Measurements from ENCODE around the gene ZFP64.

ZFP64 gene

GRCh38 chr20:52104546-52105441 is 86.8 kb downstream of the ZFP64 start:
- peak; percentile 64 for DNase-seq (ENCODE audit: low spot score)

GRCh38 chr20:52103913-52104545 is 87.5 kb downstream of the ZFP64 start:
- DNase-seq (ENCODE audit: low spot score): no peak

DNA sequence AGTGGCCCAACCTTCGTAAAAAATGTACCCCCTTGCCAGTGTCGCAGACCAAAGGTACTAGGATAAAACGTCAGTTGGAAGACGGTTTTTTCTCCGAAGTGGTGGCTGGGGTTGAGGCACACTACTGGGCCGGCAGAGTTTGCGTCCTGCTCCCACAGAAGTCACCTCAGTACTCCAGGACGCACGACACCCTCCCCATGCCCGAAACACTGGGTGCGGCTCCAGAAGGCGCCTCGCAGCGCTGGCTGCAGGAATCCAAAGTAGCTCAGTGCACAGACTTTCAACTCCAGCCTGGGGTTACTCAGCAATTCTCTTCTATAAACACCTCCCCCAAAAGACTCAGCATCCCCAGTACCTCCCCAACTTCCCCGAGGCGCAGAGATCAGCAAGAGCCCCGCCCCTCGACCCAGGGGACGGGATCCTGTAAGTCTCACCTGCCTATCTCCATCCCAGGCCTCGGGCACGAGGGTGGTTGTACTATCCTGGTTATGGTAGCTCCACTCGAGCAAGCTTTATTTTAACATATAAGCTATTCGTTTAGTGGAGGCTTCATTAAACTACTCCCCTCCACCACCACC is 88.2 kb downstream of the ZFP64 start:
- peak; percentile 14 for DNase-seq (ENCODE audit: low spot score)

DNA sequence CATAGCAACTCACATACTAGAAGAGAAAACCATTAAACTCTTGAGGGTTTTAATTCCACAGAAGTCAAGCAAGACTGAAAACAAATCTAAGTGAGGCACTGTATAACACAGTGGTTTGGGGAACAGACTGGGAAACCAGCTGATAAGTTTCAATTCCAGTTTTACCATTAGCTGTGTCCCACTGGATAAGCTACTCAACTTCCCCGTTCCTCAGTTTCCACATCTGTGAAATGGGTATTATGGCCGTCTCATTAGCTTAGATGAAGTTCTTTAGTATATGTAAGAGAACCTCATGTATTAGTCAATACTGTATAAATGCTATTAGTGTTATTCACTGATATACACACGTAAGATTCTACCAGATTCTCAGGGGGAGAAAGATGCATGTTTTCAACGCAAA is 89.0 kb downstream of the ZFP64 start:
- no peak for DNase-seq (ENCODE audit: low spot score)

DNA sequence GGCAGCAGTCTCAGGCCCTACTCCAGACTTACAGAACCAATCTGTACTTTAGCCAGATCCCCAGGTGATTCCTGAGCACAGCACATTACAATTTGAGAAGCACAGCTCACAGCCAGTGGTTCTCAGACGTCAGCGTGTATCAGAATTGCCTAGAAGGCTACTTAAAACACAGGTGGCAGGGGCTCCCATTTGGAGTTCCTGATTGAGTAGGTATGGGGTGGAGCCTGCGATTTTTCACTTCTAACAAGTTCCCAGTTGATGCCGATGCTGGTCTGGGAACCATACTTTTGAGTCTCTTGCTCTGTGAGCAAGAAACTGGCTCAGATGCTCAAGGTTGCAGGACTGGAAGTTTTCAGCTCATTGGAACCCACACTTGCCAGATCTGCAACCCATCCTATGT is 89.5 kb downstream of the ZFP64 start:
- no peak for DNase-seq (ENCODE audit: low spot score)

Data from cerebellar cortex (tissue), 1 donor.